Right lobe of liver (tissue), 6 donors: ENCODE data around the gene LHX4. TPM values are rescaled to one million over a fixed set of nuclear protein-coding genes. Genes with fewer than 3 reads are reported as not detected.

Source experiments
- ATAC-seq, 4 donors: fragments of 200-7000 bp; cut with Tn5 transposase; one replicate each; pipeline ENCODE4 v1.9.1; 2020; ENCODE audit warnings: mild to moderate bottlenecking in 4 of 4, moderate library complexity in 4 of 4
- DNase-seq, 3 donors: peaks; one replicate each; pipeline ENCODE4 v3.0.0-alpha.2; 2020
- H3K27ac ChIP-seq, 3 donors: fragments of 200-600 bp; one replicate each; pipeline ENCODE4 v1.8.0; 2022
- H3K27me3 ChIP-seq, 2 donors: fragments of 200-600 bp; one replicate each; pipeline ENCODE4 v1.8.0; 2022
- H3K36me3 ChIP-seq, 4 donors: fragments of 200-600 bp; sonication (generic) in 1 of 4; one replicate each; pipeline versions ENCODE4 v1.5.1 to v1.8.0; 2017 to 2022; ENCODE audit warnings: control low read depth in 1 of 4
- H3K4me1 ChIP-seq, 4 donors: fragments of 200-600 bp; sonication (generic) in 1 of 4; one replicate each; pipeline versions ENCODE4 v1.5.1 to v1.8.0; 2017 to 2022; ENCODE audit warnings: control low read depth in 1 of 4
- H3K4me3 ChIP-seq, 3 donors: fragments of 200-600 bp; one replicate each; pipeline ENCODE4 v1.8.0; 2022
- H3K9me3 ChIP-seq, 4 donors: fragments of 200-600 bp; sonication (generic) in 1 of 4; one replicate each; pipeline versions ENCODE4 v1.5.1 to v1.8.0; 2017 to 2022; ENCODE audit warnings: control low read depth in 1 of 4
- CTCF ChIP-seq, 4 donors: fragments of 200-600 bp in 3 of 4; fragments of 450-650 bp in 1 of 4; IDR thresholded peaks; one replicate each; pipeline versions ENCODE4 v1.5.1 to v1.8.0; 2016 to 2022; ENCODE audit warnings: antibody characterized with exemption in 4 of 4, mild to moderate bottlenecking in 2 of 4
- POLR2A ChIP-seq: fragments of 450-650 bp; IDR thresholded peaks from one replicate; pipeline ENCODE4 v1.6.1; 2017; ENCODE audit warnings: antibody characterized with exemption, mild to moderate bottlenecking
- WGBS: methylation state at CpG from one replicate; pipeline ENCODE4 v1.1.6; 2018; ENCODE audit warnings: low coverage, low lambda C conversion rate; ENCODE audit not compliant: insufficient coverage; ENCODE audit errors: missing lambda C conversion rate; 5-methylcytosine and 5-hydroxymethylcytosine counted together
- intact Hi-C, 2 donors: fragments of 100-400 bp; cut with DNase I; formaldehyde crosslinking; loops; one replicate each; pipeline versions ENCODE4 v1.11.2 to v1.14.1; 2022
- total RNA-seq, 6 experiments: library from RNA; depleted of rRNA in 2 of 6; stranded (reverse); fragments of >200 nt in 2 of 6; fragmentation: NEBNext Ultra II Directional in 3 of 6; extraction: Animal tissue kit (Norgen Biotek cat#: 25700) in 3 of 6; gene quantifications; one replicate each; pipeline versions ENCODE4 v1.1.0 to v1.2.4, GENCODE V29; 2016 to 2023
- donor health status: DM: no; HTN: yes; CAD: no.
- donor health status: DM: no; HTN: no; CAD: no.
- donor health status: DM: no; HTN: no; CAD: no.
- donor health status: DM: no; HTN: yes; CAD: no.
- donor health status: DM: no; HTN: yes; CAD: no.

LHX4 gene
- total RNA-seq, 6 experiments from 2014 or later: not detected

- Histone ChIP-seq H3K9me3 (no peaks in the 10 kb centered on the region), H3K27ac (no peak overlapping the region), H3K36me3 (no peaks in the 10 kb centered on the region), H3K4me1 (no peaks in the 10 kb centered on the region), H3K4me3 (no peak overlapping the region), H3K27me3 (no peaks in the 10 kb centered on the region)
- intact Hi-C loops: no loop called here
- DNase-seq (no peak), ATAC-seq (no peak)
- 86% methylated on average over 11 of the region's 19 CpGs for WGBS
- TF ChIP-seq CTCF (IDR thresholded peaks at IDR 0.05) (no peak), POLR2A (no peak)
Measured at GRCh38 chr1:180194546-180195207, 35.4 kb upstream of the LHX4 start.

- Histone ChIP-seq H3K36me3 (no peaks in the 10 kb centered on the region), H3K4me1 (no peaks in the 10 kb centered on the region), H3K4me3 (no peak overlapping the region), H3K9me3 (no peaks in the 10 kb centered on the region), H3K27me3 (no peaks in the 10 kb centered on the region), H3K27ac (no peak overlapping the region)
- no peak for ATAC-seq
- intact Hi-C loops: no loop called here
- no peak for DNase-seq
- 82% methylated on average over 1 of the region's 3 CpGs for WGBS
- TF ChIP-seq POLR2A: no peak
- TF ChIP-seq CTCF (IDR thresholded peaks at IDR 0.05): no peak
Measured at GRCh38 chr1:180195401-180195800, 34.7 kb upstream of the LHX4 start.

- H3K27me3 ChIP-seq: no peaks in the 10 kb centered on the region
- no peak overlapping the region for H3K4me3 ChIP-seq
- intact Hi-C loops: no loop called here
- no peak overlapping the region for H3K27ac ChIP-seq
- no peak for DNase-seq
- H3K4me1 ChIP-seq: no peaks in the 10 kb centered on the region
- 89% methylated on average over 7 of the region's 9 CpGs for WGBS
- no peaks in the 10 kb centered on the region for H3K9me3 ChIP-seq
- TF ChIP-seq CTCF (IDR thresholded peaks at IDR 0.05): no peak
- no peak for TF ChIP-seq POLR2A
- no peak for ATAC-seq
- no peaks in the 10 kb centered on the region for H3K36me3 ChIP-seq
Measured at GRCh38 chr1:180195916-180196315, 34.1 kb upstream of the LHX4 start.

GRCh38 chr1:180196436-180197003 lies 33.5 kb upstream of the LHX4 start:
- Histone ChIP-seq H3K27ac (no peak overlapping the region), H3K27me3 (no peaks in the 10 kb centered on the region), H3K36me3 (no peaks in the 10 kb centered on the region), H3K9me3 (no peaks in the 10 kb centered on the region), H3K4me1 (no peaks in the 10 kb centered on the region), H3K4me3 (no peak overlapping the region)
- ATAC-seq (no peak), DNase-seq (no peak)
- intact Hi-C loops: no loop called here
- no CpG with 5 or more reads among the region's 17 CpGs for WGBS
- no peak for TF ChIP-seq POLR2A
- no peak for TF ChIP-seq CTCF (IDR thresholded peaks at IDR 0.05)
